ENCODE data around the gene GPR84.

- TF ChIP-seq, protein P1, sequence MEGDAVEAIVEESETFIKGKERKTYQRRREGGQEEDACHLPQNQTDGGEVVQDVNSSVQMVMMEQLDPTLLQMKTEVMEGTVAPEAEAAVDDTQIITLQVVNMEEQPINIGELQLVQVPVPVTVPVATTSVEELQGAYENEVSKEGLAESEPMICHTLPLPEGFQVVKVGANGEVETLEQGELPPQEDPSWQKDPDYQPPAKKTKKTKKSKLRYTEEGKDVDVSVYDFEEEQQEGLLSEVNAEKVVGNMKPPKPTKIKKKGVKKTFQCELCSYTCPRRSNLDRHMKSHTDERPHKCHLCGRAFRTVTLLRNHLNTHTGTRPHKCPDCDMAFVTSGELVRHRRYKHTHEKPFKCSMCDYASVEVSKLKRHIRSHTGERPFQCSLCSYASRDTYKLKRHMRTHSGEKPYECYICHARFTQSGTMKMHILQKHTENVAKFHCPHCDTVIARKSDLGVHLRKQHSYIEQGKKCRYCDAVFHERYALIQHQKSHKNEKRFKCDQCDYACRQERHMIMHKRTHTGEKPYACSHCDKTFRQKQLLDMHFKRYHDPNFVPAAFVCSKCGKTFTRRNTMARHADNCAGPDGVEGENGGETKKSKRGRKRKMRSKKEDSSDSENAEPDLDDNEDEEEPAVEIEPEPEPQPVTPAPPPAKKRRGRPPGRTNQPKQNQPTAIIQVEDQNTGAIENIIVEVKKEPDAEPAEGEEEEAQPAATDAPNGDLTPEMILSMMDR (IDR thresholded peaks at IDR 0.05): no peak
- TF ChIP-seq POLR2AphosphoS5 (IDR thresholded peaks at IDR 0.05) (no peak), POLR2A (IDR thresholded peaks at IDR 0.05) (no peak), EP300 (IDR thresholded peaks at IDR 0.05) (no peak)
These were observed 20.3 kb upstream of the GPR84 start, which contains the start of gene ZNF385A for GRCh38 chr12:54384591-54385041.
